Coronary artery (tissue), 2 donors: ENCODE results near the gene CHST15.

ENCODE experiments used
- DNase-seq: peaks from one replicate; pipeline ENCODE4 v3.0.0-alpha.2; 2017; ENCODE audit warnings: low spot score
- H3K27ac ChIP-seq, 2 donors: fragments of 200-600 bp; sonication (generic); one replicate each; pipeline ENCODE4 v1.5.1; 2016 to 2019
- H3K4me3 ChIP-seq: fragments of 200-600 bp; sonication (generic); 2 replicates; pipeline ENCODE4 v1.5.1; 2016; ENCODE audit warnings: mild to moderate bottlenecking, moderate library complexity
- TF ChIP-seq, protein P1 (sequence below): fragments of 200-600 bp; sonication (generic); IDR thresholded peaks from one replicate; pipeline ENCODE4 v1.5.1; 2019; ENCODE audit warnings: antibody characterized with exemption

The CHST15 gene

GRCh38 chr10:124027651-124028050 lies 65.7 kb downstream of the CHST15 start:
- no peak for DNase-seq
- no peak overlapping the region for H3K4me3 ChIP-seq
- H3K27ac ChIP-seq: no peak overlapping the region
- TF ChIP-seq, protein P1, sequence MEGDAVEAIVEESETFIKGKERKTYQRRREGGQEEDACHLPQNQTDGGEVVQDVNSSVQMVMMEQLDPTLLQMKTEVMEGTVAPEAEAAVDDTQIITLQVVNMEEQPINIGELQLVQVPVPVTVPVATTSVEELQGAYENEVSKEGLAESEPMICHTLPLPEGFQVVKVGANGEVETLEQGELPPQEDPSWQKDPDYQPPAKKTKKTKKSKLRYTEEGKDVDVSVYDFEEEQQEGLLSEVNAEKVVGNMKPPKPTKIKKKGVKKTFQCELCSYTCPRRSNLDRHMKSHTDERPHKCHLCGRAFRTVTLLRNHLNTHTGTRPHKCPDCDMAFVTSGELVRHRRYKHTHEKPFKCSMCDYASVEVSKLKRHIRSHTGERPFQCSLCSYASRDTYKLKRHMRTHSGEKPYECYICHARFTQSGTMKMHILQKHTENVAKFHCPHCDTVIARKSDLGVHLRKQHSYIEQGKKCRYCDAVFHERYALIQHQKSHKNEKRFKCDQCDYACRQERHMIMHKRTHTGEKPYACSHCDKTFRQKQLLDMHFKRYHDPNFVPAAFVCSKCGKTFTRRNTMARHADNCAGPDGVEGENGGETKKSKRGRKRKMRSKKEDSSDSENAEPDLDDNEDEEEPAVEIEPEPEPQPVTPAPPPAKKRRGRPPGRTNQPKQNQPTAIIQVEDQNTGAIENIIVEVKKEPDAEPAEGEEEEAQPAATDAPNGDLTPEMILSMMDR: no peak

DNA sequence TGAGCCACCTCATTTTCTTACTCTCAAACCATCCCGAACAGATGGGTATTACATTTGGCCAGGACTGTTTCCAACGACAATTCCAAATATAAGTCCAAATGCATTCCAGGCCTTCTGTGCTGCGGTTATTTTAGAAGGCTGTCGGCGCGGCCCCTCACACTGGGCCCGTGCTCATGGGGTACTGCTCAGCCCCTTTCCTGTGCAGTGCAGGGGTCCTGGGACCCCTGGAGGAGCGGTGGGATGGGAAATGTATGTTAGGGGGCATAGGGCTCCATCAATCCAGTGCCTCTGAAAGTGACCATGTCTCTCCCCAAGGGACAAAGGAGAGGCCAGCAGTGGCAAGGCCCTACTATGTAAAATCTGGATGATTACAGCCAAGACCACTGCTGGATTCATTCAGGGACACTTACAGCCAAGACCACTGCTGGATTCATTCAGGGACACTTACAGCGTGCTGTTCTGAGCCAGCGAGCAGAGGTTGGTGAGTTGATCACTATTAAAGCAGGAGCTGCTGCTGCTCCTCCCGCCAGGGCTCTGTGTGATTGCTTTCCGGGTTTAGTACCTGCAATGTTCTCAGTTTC lies 66.3 kb downstream of the CHST15 start:
- no peak overlapping the region for H3K27ac ChIP-seq
- TF ChIP-seq, protein P1: no peak
- DNase-seq: no peak
- no peak overlapping the region for H3K4me3 ChIP-seq

GRCh38 chr10:124026589-124026939 lies 66.8 kb downstream of the CHST15 start:
- no peak for DNase-seq
- no peak overlapping the region for H3K27ac ChIP-seq
- no peak overlapping the region for H3K4me3 ChIP-seq
- TF ChIP-seq, protein P1: no peak

- H3K4me3 ChIP-seq: no peak overlapping the region
- DNase-seq: no peak
- TF ChIP-seq, protein P1: no peak
- H3K27ac ChIP-seq: no peak overlapping the region
These were observed 67.5 kb downstream of the CHST15 start for GRCh38 chr10:124025660-124026588.

- no peak for DNase-seq
- TF ChIP-seq, protein P1: no peak
- H3K27ac ChIP-seq: no peak overlapping the region
- H3K4me3 ChIP-seq: no peak overlapping the region
These were observed 68.2 kb downstream of the CHST15 start for GRCh38 chr10:124025152-124025551.

GRCh38 chr10:124022066-124022465 lies 71.3 kb downstream of the CHST15 start:
- no peak overlapping the region for H3K27ac ChIP-seq
- TF ChIP-seq, protein P1: no peak
- H3K4me3 ChIP-seq: no peak overlapping the region
- DNase-seq: no peak
